OCI-LY7 (cell line): ENCODE data around the gene TRPM2. TPM values are rescaled to one million over a fixed set of nuclear protein-coding genes. Genes with fewer than 3 reads are reported as not detected.

Experiments used
- BruUV-seq: library from RNA; stranded (reverse); fragments of 400-500 nt; replicated peaks from 2 replicates; lab custom pipeline; 2021; lab: Mats Ljungman, UMichigan
- CTCF ChIA-PET: fragments of 300-600 bp; sonication (Branson Sonifier 250); formaldehyde crosslinking; loops from one replicate; lab custom pipeline; 2022; ENCODE audit warnings: antibody characterized with exemption; ENCODE audit not compliant: unreplicated experiment; lab: Charles Lee
- POLR2A ChIA-PET: fragments of 300-600 bp; sonication (Branson Sonifier 250); formaldehyde crosslinking; loops from one replicate; lab custom pipeline; 2022; ENCODE audit warnings: antibody characterized with exemption; lab: Charles Lee
- DNase-seq: peaks from one replicate; pipeline ENCODE4 v3.0.0-alpha.2; 2015; ENCODE audit warnings: low spot score
- H2AFZ ChIP-seq: fragments of 200-600 bp; sonication (generic), shearing (Covaris generic); 2 replicates; pipeline ENCODE4 v1.6.1; 2014; ENCODE audit warnings: mild to moderate bottlenecking, antibody characterized with exemption, low read length, moderate library complexity
- H3K27ac ChIP-seq: fragments of 200-600 bp; sonication (generic); 2 replicates; pipeline ENCODE4 v1.5.1; 2014; ENCODE audit warnings: mixed run types, low read depth, mild to moderate bottlenecking, moderate library complexity, low read length, inconsistent platforms; ENCODE audit not compliant: poor library complexity, severe bottlenecking
- H3K36me3 ChIP-seq: fragments of 200-600 bp; sonication (generic); 2 replicates; pipeline ENCODE4 v1.6.1; 2014; ENCODE audit warnings: mild to moderate bottlenecking, antibody characterized with exemption, low read length, moderate library complexity, mixed read lengths; ENCODE audit not compliant: insufficient read depth
- H3K4me1 ChIP-seq: fragments of 200-600 bp; sonication (generic); 2 replicates; pipeline ENCODE4 v1.5.1; 2014; ENCODE audit warnings: mild to moderate bottlenecking, low read length; ENCODE audit not compliant: insufficient read depth, poor library complexity, severe bottlenecking
- H3K4me2 ChIP-seq: fragments of 200-600 bp; sonication (generic); 2 replicates; pipeline ENCODE4 v1.6.1; 2014; ENCODE audit warnings: mild to moderate bottlenecking, low read length
- H3K4me3 ChIP-seq: fragments of 200-600 bp; sonication (generic); 2 replicates; pipeline ENCODE4 v1.5.1; 2014; ENCODE audit warnings: mild to moderate bottlenecking, low read depth, low read length; ENCODE audit not compliant: poor library complexity, severe bottlenecking
- H3K79me2 ChIP-seq: fragments of 200-600 bp; sonication (generic); 2 replicates; pipeline ENCODE4 v1.6.1; 2016; ENCODE audit warnings: low read depth, mild to moderate bottlenecking, low read length, moderate library complexity, mixed read lengths; ENCODE audit not compliant: insufficient read depth
- H3K9me2 ChIP-seq: fragments of 200-600 bp; sonication (generic); 2 replicates; pipeline ENCODE4 v1.6.1; 2016; ENCODE audit warnings: mild to moderate bottlenecking, low read length, mixed read lengths; ENCODE audit not compliant: insufficient read depth
- H3K9me3 ChIP-seq: fragments of 200-600 bp; sonication (generic); 2 replicates; pipeline ENCODE4 v1.6.1; 2014; ENCODE audit warnings: mild to moderate bottlenecking, mixed run types, low read length, mixed read lengths
- H4K20me1 ChIP-seq: fragments of 200-600 bp; sonication (generic); 2 replicates; pipeline ENCODE4 v1.6.1; 2014; ENCODE audit warnings: mild to moderate bottlenecking, antibody characterized with exemption, low read length, moderate library complexity, mixed read lengths; ENCODE audit not compliant: insufficient read depth
- CTCF ChIP-seq: fragments of 200-600 bp; sonication (generic); conservative IDR thresholded peaks from 2 replicates; pipeline ENCODE4 v1.5.1; 2014; ENCODE audit warnings: mild to moderate bottlenecking, antibody characterized with exemption, low read length, moderate library complexity, mixed read lengths
- EZH2phosphoT487 ChIP-seq: fragments of 200-600 bp; sonication (generic); IDR thresholded peaks from 2 replicates; pipeline ENCODE4 v1.6.1; 2018; ENCODE audit warnings: low read depth, borderline replicate concordance, mild to moderate bottlenecking, mixed run types, antibody characterized with exemption, low read length, moderate library complexity, mixed read lengths
- intact Hi-C: fragments of 100-400 bp; cut with micrococcal nuclease; formaldehyde crosslinking; loops from one replicate; pipeline ENCODE4 v1.10.0; 2022; ENCODE audit not compliant: unreplicated experiment
- total RNA-seq, 2 experiments: library from RNA; depleted of rRNA in 1 of 2; stranded (reverse); fragments of >200 nt in 1 of 2; shearing (Covaris generic) in 1 of 2; gene quantifications; 2 replicates each; pipeline ENCODE4 v1.2.3, GENCODE V29; 2014 to 2022

Gene TRPM2
- total RNA-seq, 2 experiments from 2014 or later, result 1.8 to 7.1 TPM

- intact Hi-C loops, result no loop called here
- CTCF ChIA-PET, result no interaction called here
- Histone ChIP-seq H4K20me1 (no peaks in the 10 kb centered on the region), H3K4me2 (no peak overlapping the region), H3K9me3 (no peaks in the 10 kb centered on the region), H3K4me3 (no peak overlapping the region), H3K27ac (no peak overlapping the region), H2AFZ (no peak overlapping the region), H3K36me3 (peaks cover 42% of the 10 kb centered on the region; the same call in 1 of the 2 replicates), H3K4me1 (no peaks in the 10 kb centered on the region), H3K9me2 (no peaks in the 10 kb centered on the region), H3K79me2 (no peaks in the 10 kb centered on the region)
- no TSS peak for BruUV-seq
- TF ChIP-seq EZH2phosphoT487 (no peak), CTCF (no peak)
- POLR2A ChIA-PET, result no interaction called here
- no peak for DNase-seq
Observed at GRCh38 chr21:44324854-44325107, 28.6 kb upstream of the TRPM2 start.

GRCh38 chr21:44325386-44326271, 27.8 kb upstream of the TRPM2 start:
- Histone ChIP-seq H3K4me2 (no peak overlapping the region), H3K79me2 (no peaks in the 10 kb centered on the region), H3K36me3 (peaks cover 38% of the 10 kb centered on the region; the same call in 1 of the 2 replicates), H3K4me3 (no peak overlapping the region), H2AFZ (no peak overlapping the region), H3K9me2 (no peaks in the 10 kb centered on the region), H4K20me1 (no peaks in the 10 kb centered on the region), H3K9me3 (no peaks in the 10 kb centered on the region), H3K4me1 (no peaks in the 10 kb centered on the region), H3K27ac (no peak overlapping the region)
- no peak for DNase-seq
- BruUV-seq, result no TSS peak
- TF ChIP-seq EZH2phosphoT487 (no peak), CTCF (no peak)
- CTCF ChIA-PET, result no interaction called here
- intact Hi-C loops, result no loop called here
- POLR2A ChIA-PET, result no interaction called here

- no peak for TF ChIP-seq CTCF
- TF ChIP-seq EZH2phosphoT487, result no peak
- Histone ChIP-seq H3K4me2 (no peak overlapping the region), H3K4me3 (no peak overlapping the region), H2AFZ (no peak overlapping the region), H3K27ac (no peak overlapping the region), H3K9me3 (no peaks in the 10 kb centered on the region), H4K20me1 (no peaks in the 10 kb centered on the region), H3K79me2 (no peaks in the 10 kb centered on the region), H3K36me3 (peaks cover 36% of the 10 kb centered on the region; the same call in 1 of the 2 replicates), H3K4me1 (no peaks in the 10 kb centered on the region), H3K9me2 (no peaks in the 10 kb centered on the region)
- intact Hi-C loops, result no loop called here
- POLR2A ChIA-PET, result no interaction called here
- CTCF ChIA-PET, result interaction anchor here (0.6 kb wide), 1 partner anchor 399 kb away, joined by 5 read pairs; no protein-coding TSS in a partner anchor
- no TSS peak for BruUV-seq
- DNase-seq, result no peak
Observed at GRCh38 chr21:44326272-44326647, 27.2 kb upstream of the TRPM2 start.
